DMS53 treated with DMSO at 0.1 percent for 48 hours (cell line): Measurements from ENCODE around the gene SYCE3.

ENCODE experiments used
- DNase-seq: peaks from one replicate; lab custom pipeline; 2025; ENCODE audit not compliant: unreplicated experiment; lab: John Stamatoyannopoulos, UW

SYCE3 gene

DNA sequence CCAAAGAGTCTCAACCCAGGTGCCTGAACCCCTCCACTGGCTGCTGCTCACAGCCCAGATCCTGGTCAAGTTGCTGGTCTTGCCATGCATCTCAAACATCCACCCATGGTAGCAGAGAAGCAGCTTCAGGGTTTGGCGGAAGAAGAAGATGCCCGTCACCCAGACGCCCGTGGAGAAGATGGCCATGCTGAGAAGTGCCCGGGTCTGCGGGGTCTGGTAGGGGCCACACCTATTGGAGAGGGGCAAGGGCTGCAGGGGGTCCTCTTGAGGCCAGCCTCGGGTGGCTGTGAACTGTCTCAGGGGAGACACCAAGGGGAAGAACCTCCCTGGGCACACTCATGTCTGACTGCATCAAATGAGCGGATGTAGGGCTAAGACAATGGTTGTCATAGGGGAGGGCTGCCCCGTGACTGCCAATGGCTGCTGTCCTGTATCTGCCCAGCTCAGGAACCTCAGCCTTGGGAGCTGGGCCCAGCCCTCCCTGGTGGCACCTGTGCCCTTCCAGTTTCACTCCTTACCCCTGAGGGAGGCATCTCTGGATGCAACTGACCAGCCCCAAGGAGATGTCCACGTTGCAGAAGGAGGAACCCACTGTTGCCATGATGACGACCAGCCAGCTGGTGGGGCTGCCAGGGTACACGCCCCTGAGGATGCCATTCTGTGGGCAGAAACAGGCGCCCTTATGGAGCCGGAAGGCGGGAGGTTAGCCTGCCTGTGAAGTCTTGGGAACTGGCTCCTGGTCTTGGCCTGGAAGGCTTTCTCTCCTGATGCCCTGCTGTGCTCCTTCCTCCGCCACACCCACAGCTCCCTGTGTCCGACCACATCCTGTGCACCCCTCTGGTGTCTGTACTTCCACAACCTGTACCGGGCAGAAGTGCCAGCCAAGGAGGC lies 14.3 kb upstream of the SYCE3 start:
- no peak for DNase-seq

DNA sequence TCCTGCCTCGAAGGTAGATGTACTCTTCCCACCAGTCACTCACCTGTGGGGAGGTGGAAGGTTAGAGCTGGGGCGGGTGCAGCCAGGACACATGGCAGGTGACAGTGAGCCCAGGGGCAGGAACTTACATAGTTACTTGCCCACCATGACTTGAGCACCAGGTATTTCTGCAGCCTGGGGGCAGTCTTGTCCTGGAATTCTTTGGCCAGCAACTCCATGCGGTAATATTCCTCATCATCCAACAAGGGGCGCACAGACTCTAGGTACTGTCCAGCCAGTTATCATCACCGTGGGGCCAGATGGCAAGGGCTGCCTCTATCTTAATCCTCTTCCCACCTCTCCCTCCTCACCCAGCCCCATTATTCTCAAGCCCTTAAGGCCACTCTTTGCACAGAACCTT lies 13.4 kb upstream of the SYCE3 start:
- peak; percentile 2 for DNase-seq

DNA sequence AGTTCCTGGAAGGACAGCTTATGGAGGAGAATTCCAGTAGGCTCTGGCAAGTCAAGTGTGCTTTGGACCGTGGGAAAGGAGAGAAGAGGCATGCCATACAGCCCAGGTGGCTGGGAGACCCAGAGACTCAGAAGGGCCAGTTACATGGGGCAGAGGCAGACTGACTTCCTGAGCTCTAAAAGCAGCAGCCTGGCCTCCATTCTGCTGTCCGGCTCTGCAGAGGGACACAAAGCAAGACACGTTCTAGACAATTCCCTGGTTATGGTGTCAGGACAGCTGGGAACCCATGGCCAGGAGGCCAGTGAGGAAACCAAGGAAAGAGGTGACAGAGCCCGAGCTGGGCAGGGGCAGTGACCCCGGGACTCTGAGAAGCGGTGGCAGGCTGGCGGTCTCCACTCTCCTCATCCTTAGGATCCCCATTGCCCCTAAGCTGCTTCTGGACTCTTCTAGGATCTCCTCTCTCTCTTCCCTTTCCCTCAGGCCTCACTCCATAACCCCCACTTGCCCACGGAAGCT lies 12.8 kb upstream of the SYCE3 start:
- DNase-seq = no peak

DNA sequence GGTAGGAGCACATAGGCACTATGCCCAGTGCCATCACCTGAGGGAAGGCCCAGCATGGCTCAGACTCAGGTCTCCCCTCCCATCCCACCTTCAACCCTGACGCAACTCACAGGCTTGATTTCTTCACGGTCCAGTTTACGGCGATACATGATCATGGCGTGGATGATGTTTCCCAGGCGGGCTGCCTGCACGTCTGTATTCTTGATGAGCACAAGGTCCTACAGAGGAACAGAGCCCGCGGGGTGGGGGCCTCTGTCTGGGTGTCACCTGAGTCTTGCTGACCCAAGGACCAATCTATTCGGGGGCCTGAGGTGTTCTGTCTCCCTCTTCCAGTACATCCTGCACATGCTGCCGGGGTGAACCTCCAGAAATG lies 11.7 kb upstream of the SYCE3 start:
- DNase-seq = no peak

DNA sequence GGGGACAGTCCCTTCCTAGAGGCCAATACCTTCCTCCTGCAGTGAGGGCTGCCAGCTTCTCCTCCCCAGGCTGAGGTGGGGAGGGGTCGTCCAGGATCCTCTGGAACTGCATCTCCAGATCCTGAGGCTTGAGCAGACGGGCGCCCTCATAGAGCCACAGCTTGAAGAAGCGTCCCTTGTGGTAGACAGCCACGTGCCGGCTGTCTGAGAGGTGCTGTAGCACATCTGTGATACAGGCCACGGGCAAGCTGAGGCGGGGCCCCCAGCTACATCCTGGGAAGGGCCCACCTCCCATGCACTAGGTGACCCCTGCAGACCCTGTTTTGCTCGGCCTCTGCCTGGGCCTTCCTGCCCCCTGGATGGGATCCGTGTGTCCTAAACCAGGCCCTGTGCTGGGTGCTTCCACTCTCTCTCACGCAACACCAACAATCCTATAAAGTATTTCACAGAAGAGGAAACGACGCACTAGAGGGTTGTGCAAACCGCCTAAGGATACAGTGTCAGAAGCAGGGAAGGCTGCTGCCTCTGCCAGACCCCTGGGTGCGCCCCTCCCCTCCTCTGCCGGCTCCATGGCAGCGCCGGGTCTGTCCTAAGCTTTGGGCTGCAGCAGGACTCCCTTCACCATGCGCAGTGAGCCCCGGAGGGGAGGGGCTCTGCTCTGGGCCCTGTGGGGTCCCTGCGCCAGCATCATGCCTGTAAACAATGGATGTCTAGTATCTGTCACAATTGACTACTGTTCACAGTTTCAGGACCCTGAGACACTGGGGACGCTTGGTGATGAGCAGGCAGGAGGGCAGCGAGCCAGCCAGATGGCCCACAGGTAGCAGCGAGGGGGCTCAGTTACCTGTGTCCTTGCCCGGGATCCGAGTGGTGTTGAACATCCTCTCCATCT lies 11.0 kb upstream of the SYCE3 start:
- no peak for DNase-seq

DNA sequence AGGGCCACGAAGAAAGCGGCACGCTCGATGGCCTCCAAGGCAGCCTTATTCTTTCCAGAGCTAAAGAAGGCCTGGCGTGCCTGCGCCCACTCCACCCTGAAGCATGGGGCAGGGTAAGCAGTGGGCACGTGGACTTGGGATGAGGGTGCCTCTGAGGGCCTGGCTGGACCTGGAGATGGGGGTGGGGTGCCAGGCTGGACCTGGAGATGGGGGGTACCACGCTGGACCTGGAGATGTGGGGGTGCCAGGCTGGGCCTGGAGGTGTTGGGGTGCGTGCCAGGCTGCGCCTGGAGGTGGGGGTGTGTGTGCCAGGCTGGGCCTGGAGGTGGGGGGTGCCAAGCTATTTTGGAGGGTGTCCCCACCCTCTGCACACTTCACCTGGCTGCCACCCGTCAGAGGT lies 10.2 kb upstream of the SYCE3 start:
- no peak for DNase-seq

DNA sequence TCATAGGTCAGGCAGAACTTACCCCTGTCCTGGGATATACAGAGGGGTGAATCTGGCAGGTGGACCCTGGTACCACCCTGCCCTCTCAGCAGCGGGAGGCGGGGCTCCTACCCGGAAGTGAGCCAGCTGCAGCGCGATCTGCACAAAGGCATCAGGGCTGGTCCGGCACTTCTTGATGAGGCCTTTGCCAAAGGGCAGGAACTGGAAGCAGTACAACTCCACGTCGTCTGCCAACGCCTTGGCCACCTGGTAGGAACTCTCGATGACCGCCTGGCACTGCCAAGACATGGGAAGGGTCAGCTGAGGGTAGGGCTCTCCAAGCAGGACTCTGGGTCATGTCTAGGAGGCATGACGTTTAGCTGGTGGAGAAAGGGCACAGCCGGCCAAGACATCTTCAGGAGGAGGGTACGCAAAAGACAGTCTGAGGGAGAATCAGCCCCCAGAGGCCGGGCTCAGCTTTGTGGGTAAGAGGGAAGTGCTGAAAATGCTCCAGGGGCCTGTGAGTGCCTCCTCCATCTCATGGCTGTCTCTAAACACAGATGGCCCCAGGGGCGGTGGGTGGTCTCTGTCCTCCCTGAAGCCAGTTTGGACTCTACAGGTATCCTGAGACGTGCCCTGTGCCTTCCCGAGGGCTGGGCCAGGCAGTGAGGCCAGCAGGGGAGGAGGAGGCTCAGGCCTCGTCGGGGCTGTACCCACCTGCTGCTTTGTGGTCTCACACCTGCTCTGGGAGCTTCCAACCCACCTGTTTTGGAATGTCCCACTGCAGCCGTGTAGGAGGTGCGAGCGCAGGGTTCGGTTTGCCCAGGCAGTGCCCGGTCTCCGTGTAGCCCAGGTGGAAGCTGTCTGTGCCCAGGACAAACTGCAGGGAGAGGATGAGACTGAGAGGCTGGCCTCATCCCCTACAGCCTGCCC lies 8.8 kb upstream of the SYCE3 start:
- DNase-seq = no peak

DNA sequence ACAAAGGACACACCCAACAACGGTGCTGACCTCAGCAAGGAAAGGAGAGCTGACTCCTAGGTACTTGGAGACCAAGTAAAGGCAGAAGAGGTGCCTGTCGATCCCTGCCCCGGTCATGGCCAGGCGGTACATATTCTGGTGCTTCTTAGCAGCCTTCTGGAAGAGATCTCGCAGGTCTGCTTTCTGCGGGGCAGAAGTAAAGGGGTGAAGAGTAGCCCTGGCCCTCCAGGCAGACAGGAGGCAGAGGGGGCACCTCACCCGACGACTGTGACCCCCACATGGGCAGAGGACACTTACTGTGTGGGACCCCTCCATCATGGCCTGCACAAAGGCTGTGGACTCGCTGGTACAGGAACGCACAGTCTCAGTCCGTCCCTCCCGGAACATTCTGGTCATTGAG lies 8.1 kb upstream of the SYCE3 start:
- DNase-seq = no peak

DNA sequence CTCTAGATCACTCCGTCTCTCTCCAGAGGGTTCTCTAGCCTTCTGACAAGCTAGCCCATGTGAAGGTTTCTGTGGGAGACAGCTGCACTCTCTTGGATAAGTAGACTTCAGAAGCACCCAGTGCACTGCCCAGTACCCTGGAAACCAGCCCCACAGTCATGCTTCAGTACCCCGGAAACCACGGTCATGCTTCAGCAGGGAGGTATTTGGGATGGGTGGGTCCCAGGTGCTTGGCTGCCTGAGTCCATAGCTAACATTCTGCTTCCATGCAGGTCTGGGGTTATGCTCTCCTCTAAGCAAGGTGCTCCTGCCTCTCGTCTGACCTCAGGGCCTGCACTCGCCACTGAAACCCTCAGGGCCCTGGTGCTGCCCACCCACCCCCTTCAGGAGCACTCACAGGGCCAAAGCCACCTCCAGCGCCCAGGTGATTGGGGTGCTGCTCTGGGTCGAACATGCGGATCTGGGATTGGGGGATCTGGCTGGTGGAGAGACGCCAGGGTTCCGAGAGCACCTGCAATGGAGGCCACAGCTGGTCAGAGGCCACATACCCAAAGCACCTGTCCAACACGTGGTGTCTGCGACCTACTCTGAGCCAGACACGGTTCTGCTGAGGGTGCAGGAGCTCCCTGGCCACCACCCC lies 7.3 kb upstream of the SYCE3 start:
- DNase-seq = no peak

DNA sequence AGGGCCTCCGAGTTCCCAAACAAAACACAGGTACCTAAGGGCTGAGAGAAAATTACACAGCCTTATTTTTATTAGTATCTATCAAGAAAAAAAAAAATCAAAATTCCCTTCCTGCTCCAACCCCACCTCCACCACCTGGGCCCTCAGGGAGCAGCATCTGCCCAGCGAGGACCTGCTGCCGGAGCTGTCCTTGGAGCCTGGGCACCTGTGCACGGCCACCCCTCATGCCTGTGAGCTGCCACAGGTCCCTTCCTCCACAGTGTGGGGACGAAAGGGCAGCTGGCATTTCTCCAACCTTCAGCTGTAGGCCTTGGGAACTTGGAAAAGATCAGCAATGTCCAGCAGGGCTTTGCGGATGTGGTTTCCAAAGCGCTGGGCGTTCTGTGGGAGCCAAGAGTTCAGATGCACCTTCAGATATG lies 6.3 kb upstream of the SYCE3 start:
- no peak for DNase-seq

DNA sequence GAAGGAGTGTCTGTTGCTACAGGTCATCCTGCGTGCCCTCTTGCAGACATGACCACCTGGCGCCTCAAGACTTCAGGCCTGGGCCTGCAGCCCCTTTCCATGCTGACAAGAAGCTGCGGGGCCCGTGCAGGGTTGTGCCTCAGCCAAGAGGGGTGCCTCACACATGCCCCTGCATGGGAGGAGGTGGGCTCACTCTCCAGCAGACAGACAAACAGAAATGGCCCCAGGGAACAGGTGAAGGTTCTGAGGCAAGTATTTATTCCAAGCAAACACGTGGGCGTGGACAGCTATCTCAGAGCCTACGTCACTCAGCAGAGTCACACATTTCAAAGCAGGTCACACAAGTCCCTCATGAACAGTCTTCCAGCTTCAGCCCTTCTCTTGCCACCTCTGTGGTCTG lies 5.9 kb upstream of the SYCE3 start:
- DNase-seq = peak; percentile 4

DNA sequence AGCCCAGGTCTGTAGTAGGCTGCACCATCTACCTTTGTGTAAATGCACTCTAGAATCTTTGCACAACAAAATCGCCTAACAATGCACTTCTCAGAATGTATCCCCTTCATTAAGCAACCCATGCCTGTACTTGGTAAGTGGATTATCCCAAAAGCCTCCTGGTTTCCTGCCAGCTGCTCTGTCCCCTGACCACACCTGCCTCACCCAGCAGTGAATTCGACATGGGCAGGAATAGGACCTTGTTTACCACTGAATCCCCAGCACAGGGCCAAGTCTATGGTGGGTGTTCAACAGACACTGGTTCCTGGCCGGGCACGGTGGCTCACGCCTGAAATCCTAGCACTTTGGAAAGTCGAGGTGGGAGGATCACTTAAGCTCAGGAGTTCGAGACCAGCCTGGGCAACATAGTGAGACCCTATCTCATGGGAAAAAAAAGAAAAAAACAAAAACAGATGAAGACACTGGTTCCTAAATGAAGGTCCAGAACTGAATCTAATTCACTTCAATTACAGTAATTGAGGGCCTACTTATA lies 5.1 kb upstream of the SYCE3 start:
- DNase-seq = no peak

DNA sequence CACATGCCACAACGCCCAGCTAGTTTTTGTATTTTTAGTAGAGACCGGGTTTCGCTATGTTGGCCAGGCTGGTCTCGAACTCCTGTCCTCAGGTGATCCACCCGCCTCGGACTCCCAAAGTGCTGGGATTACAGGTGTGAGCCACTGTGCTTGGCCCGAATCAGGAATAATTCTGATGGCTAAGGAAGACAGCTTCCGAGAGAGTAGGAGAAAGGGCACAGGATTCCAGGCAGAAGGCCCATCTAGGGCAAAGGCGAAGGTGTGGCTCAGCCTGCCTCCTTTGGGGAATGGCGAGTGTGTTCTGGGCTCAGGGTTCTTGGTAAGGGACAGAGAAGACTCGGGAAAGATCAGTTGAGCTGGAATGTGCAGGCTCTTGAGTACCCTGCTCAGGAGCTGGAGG lies 1.6 kb upstream of the SYCE3 start:
- no peak for DNase-seq

DNA sequence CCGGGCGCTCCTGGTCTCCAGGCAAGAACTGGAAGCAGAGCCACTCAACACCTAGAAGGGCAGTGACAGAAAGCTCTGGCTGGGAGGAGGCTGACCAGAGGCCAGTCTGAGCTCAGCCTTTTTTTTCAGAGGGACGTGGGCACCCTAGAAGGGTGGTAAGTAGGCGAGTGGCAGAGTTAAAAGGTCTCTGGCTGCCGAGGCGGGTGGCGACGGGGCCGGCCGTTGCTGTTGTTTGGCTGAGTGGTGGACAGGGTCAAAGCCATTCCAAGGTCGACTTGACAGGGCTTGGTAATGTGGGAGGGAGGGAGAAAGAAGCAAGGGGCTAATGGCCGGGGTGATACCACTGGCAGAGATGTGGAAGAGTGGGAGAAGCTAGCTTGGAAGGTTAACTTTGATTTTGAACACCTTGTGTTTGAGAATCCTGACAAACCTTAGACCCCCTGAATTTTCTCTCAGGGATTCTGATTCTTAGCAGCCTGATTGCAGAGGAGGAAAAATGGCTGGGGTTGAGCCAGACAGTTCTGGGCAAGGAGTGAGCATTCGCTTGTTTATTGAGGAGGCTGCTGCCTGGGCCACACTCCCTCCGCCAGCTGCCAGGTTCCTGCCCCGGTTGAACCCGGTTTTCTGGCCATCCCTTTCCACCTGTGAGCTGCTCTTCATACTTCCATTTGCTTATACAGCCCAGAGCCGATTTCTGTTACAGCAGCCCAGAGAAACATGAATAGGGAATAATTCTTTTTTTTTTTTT lies 868 bp upstream of the SYCE3 start:
- no peak for DNase-seq

DNA sequence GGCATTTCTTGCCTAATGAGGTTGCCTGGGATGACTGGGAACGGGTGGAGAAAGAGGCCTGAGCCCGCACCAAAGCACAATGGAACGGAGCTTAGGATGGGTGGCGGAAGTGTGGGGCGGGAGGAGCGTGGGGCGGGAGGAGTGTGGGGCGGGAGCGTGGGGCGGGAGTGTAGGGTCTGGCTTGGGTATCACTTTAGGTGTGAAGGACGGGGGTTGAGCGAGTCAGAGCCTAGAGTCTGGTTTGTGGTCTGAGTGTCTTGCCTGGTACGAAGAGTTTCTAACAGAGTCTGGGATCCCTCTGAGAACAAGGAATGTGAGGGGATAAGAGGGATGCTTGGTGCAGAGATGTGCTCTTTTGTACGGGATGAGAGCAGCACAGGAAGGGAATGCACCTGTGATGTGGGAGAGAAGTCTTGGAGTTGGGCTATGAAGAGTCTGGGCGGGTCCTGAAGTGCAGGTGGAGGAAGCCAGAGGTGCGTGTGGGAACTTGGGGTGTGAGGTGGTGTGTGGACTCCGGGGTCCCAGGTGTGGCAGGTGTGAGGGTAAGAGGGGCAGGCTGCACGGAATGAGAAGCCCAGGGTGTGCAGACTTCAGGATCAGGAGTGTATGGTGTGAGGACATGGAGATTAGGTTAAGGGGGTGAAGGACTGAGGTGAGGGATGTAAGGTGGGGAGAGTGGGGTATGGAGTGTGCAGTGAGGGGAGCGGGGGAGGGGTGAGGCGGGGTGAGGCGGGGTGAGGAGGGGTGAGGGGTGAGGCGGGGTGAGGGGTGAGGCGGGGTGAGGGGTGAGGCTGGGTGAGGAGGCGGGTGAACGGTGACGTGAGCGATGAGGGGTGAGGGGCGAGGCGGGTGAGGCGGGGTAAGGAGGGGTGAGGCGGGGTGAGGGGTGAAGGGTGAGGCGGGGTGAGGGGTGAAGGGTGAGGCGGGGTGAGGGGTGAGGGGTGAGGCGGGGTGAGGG lies 1.0 kb downstream of the SYCE3 start:
- no peak for DNase-seq

DNA sequence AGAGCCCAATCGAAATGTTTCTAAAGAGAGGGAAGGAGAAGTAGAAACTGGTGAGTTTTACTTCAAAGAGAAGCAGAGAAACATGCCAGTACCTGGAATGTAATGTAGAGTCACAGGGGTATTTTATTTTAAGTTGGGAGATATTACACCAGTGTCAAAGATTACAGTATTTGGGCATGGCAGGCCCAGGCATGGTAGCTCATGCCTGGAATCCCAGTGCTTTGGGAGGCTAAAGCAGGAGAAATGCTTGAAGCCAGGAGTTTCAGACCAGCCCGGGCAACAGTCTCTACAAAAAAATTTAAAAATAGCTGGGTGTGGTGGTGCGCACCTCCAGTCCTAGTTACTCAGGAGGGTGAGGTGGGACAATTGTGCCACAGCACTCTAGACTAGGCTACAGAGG lies 2.7 kb downstream of the SYCE3 start:
- DNase-seq = no peak

DNA sequence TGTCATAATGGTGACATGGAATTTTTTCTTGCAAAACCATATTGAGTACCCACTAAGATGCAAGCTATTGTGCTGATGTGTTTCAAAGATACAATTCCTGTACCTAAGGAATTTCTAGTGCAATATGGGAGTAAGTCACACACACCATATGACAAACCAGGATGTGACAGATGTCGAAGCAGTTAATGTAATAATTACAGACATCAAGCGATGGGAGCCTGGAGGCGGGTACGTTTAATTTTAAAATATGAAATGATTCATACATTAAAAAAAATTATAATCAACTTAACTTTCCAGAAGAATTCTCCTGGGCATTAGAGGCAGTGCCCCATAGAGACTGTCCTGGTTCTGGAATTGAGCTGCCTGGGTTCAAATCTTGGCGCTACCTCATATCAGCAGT lies 6.0 kb downstream of the SYCE3 start:
- DNase-seq = no peak

DNA sequence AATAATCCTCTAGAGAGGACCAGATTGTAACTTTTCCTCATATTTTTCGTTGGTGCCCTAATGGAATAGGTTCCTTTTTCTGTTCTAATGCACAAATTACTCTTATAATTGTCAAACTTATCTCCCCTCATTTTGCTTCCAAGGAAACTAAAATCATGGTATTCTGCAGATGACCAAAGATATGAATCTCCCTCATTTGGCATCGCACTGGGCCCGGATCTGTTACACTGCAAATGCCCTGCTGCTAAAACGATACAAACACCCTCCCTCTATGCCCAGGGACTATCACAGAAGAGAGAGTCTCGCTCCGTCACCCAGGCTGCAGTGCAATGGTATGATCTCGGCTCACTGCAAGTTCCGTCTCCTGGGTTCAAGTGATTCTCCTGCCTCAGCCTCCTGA lies 9.4 kb downstream of the SYCE3 start:
- DNase-seq = no peak
